CD8-positive, alpha-beta memory T cell (primary cell): ENCODE results near the gene CELSR2. TPM values are rescaled to one million over a fixed set of nuclear protein-coding genes. Genes with fewer than 3 reads are reported as not detected.

Experiments used
- CTCF ChIA-PET: fragments of 350-600 bp; sonication (Branson Sonifier 250); formaldehyde crosslinking; loops from one replicate; lab custom pipeline; 2021; ENCODE audit warnings: antibody characterized with exemption; lab: Charles Lee
- POLR2A ChIA-PET: fragments of 350-600 bp; sonication (Branson Sonifier 250); formaldehyde crosslinking; loops from one replicate; lab custom pipeline; 2021; ENCODE audit warnings: antibody characterized with exemption; lab: Charles Lee
- DNase-seq, 5 donors: peaks; one replicate each; pipeline versions ENCODE4 v3.0.0 to v3.0.0-alpha.2; 2020 to 2022; ENCODE audit warnings: mixed read lengths in 1 of 5
- H3K27ac ChIP-seq: one replicate; pipeline ENCODE4 v1.7.0; 2013; ENCODE audit warnings: low read depth, mild to moderate bottlenecking, low read length, moderate library complexity
- H3K27me3 ChIP-seq: 2 replicates; pipeline ENCODE4 v1.7.0; 2013; ENCODE audit warnings: low read length, mild to moderate bottlenecking; ENCODE audit not compliant: insufficient read depth, poor library complexity, severe bottlenecking
- H3K36me3 ChIP-seq: 2 replicates; pipeline ENCODE4 v1.7.0; 2013; ENCODE audit warnings: mild to moderate bottlenecking, low read length, moderate library complexity; ENCODE audit not compliant: insufficient read depth
- H3K4me1 ChIP-seq: 2 replicates; pipeline ENCODE4 v1.7.0; 2013; ENCODE audit warnings: mild to moderate bottlenecking, low read length, moderate library complexity; ENCODE audit not compliant: insufficient read depth
- H3K4me3 ChIP-seq: 2 replicates; pipeline ENCODE4 v1.7.0; 2013; ENCODE audit warnings: mild to moderate bottlenecking, low read length
- H3K9me3 ChIP-seq: 2 replicates; pipeline ENCODE4 v1.7.0; 2013; ENCODE audit warnings: mild to moderate bottlenecking, low read length
- H3K27ac Mint-ChIP-seq, 8 donors: one replicate each; pipeline ENCODE4 v1.8.0; 2020 to 2021; ENCODE audit warnings: mixed read lengths in 8 of 8, mild to moderate bottlenecking in 6 of 8, inconsistent platforms in 3 of 8, moderate library complexity in 3 of 8
- H3K27me3 Mint-ChIP-seq, 2 donors: one replicate each; pipeline ENCODE4 v1.8.0; 2020 to 2021; ENCODE audit warnings: mixed read lengths in 2 of 2, mild to moderate bottlenecking in 1 of 2, moderate library complexity in 1 of 2
- H3K36me3 Mint-ChIP-seq, 3 donors: one replicate each; pipeline ENCODE4 v1.8.0; 2020 to 2021; ENCODE audit warnings: mixed read lengths in 3 of 3, inconsistent platforms in 1 of 3, mild to moderate bottlenecking in 1 of 3
- H3K4me1 Mint-ChIP-seq, 3 donors: one replicate each; pipeline ENCODE4 v1.8.0; 2020 to 2021; ENCODE audit warnings: mixed read lengths in 3 of 3, inconsistent platforms in 1 of 3, mild to moderate bottlenecking in 1 of 3
- H3K4me3 Mint-ChIP-seq, 7 donors: one replicate each; pipeline ENCODE4 v1.8.0; 2020 to 2021; ENCODE audit warnings: mixed read lengths in 7 of 7, mild to moderate bottlenecking in 6 of 7, moderate library complexity in 4 of 7, inconsistent platforms in 2 of 7
- H3K9me3 Mint-ChIP-seq, 5 donors: one replicate each; pipeline ENCODE4 v1.8.0; 2020 to 2022; ENCODE audit warnings: mixed read lengths in 5 of 5, mild to moderate bottlenecking in 3 of 5, moderate library complexity in 2 of 5, inconsistent platforms in 1 of 5
- polyA plus RNA-seq: library from polyadenylated mRNA; unstranded; fragments of 300-500 nt; fragmentation: Illumina TruSeq; gene quantifications from one replicate; pipeline ENCODE4 v1.2.3, GENCODE V29; 2021
- total RNA-seq, 2 experiments: library from RNA; stranded (reverse); gene quantifications; one replicate each; pipeline ENCODE4 v1.2.3, GENCODE V29; 2021

The CELSR2 gene
- total and polyA plus RNA-seq, 3 experiments from 2014 or later: 0.77 to 2.8 (median 2.7) TPM

GRCh38 chr1:109250454-109251276 is 1.3 kb downstream of the CELSR2 start:
- no peak for DNase-seq
- no peaks in the 10 kb centered on the region for H3K36me3 ChIP-seq
- H3K27ac Mint-ChIP-seq: peak overlapping the region in 1 of 8 donors; percentile 79
- H3K9me3 Mint-ChIP-seq: no peaks in the 10 kb centered on the region
- H3K4me3 Mint-ChIP-seq: peak overlapping the region; percentile 48 to 86 (median 60)
- H3K4me3 ChIP-seq: peak overlapping the region; percentile 37
- peaks cover 12 to 13% of the 10 kb centered on the region in 2 donors for H3K27me3 Mint-ChIP-seq
- H3K9me3 ChIP-seq: no peaks in the 10 kb centered on the region
- H3K4me1 ChIP-seq: peaks cover 6% of the 10 kb centered on the region
- no peaks in the 10 kb centered on the region for H3K36me3 Mint-ChIP-seq
- ChIA-PET CTCF (interaction anchor here (1.8 to 5.4 kb wide), 3 partner anchors 11 to 282 kb away, joined by 4 to 14 read pairs (median 6); no protein-coding TSS in a partner anchor), POLR2A (no interaction called here)
- no peak overlapping the region for H3K27ac ChIP-seq
- peaks cover 5 to 34% (median 9%) of the 10 kb centered on the region in 3 donors for H3K4me1 Mint-ChIP-seq
- H3K27me3 ChIP-seq: no peaks in the 10 kb centered on the region

DNA sequence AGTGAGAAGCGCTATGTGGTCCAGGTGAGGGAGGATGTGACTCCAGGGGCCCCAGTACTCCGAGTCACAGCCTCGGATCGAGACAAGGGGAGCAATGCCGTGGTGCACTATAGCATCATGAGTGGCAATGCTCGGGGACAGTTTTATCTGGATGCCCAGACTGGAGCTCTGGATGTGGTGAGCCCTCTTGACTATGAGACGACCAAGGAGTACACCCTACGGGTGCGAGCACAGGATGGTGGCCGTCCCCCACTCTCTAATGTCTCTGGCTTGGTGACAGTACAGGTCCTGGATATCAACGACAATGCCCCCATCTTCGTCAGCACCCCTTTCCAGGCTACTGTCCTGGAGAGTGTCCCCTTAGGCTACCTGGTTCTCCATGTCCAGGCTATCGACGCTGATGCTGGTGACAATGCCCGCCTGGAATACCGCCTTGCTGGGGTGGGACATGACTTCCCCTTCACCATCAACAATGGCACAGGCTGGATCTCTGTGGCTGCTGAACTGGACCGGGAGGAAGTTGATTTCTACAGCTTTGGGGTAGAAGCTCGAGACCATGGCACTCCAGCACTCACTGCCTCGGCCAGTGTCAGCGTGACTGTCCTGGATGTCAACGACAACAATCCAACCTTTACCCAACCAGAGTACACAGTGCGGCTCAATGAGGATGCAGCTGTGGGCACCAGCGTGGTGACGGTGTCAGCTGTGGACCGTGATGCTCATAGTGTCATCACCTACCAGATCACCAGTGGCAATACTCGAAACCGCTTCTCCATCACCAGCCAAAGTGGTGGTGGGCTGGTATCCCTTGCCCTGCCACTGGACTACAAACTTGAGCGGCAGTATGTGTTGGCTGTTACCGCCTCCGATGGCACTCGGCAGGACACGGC is 2.2 kb downstream of the CELSR2 start:
- H3K27me3 ChIP-seq: no peaks in the 10 kb centered on the region
- H3K36me3 ChIP-seq: no peaks in the 10 kb centered on the region
- Mint-ChIP-seq H3K9me3 (no peaks in the 10 kb centered on the region), H3K36me3 (no peaks in the 10 kb centered on the region), H3K4me3 (peak overlapping the region in 6 of 7 donors; percentile 19 to 73 (median 60)), H3K27me3 (peaks cover 10 to 12% of the 10 kb centered on the region in 2 donors), H3K27ac (peak overlapping the region in 1 of 8 donors; percentile 26), H3K4me1 (peaks cover 5 to 39% (median 9%) of the 10 kb centered on the region in 3 donors)
- ChIA-PET POLR2A (no interaction called here), CTCF (interaction anchor here (1.8 to 5.4 kb wide), 3 partner anchors 12 to 281 kb away, joined by 4 to 14 read pairs (median 6); no protein-coding TSS in a partner anchor)
- no peaks in the 10 kb centered on the region for H3K9me3 ChIP-seq
- H3K27ac ChIP-seq: no peak overlapping the region
- no peak for DNase-seq
- peaks cover 6% of the 10 kb centered on the region for H3K4me1 ChIP-seq
- H3K4me3 ChIP-seq: no peak overlapping the region

- Histone ChIP-seq H3K4me3 (no peak overlapping the region), H3K36me3 (no peaks in the 10 kb centered on the region), H3K9me3 (no peaks in the 10 kb centered on the region), H3K4me1 (peaks cover 6% of the 10 kb centered on the region), H3K27ac (no peak overlapping the region), H3K27me3 (no peaks in the 10 kb centered on the region)
- ChIA-PET POLR2A (no interaction called here), CTCF (interaction anchor here (0.5 to 5.4 kb wide), 6 partner anchors 10 to 280 kb away, joined by 3 to 14 read pairs (median 4); no protein-coding TSS in a partner anchor)
- peaks cover 5 to 39% (median 9%) of the 10 kb centered on the region in 3 donors for H3K4me1 Mint-ChIP-seq
- DNase-seq: no peak
- peak overlapping the region in 2 of 7 donors; percentile 19 to 50 for H3K4me3 Mint-ChIP-seq
- no peaks in the 10 kb centered on the region for H3K36me3 Mint-ChIP-seq
- H3K9me3 Mint-ChIP-seq: no peaks in the 10 kb centered on the region
- peak overlapping the region in 2 of 8 donors; percentile 26 to 29 for H3K27ac Mint-ChIP-seq
- peaks cover 8% of the 10 kb centered on the region in 2 donors for H3K27me3 Mint-ChIP-seq
These were observed 3.0 kb downstream of the CELSR2 start for GRCh38 chr1:109252167-109252892.

GRCh38 chr1:109252893-109253802 is 3.8 kb downstream of the CELSR2 start:
- POLR2A ChIA-PET: no interaction called here
- no peaks in the 10 kb centered on the region for H3K27me3 ChIP-seq
- Mint-ChIP-seq H3K27me3 (peaks cover 5% of the 10 kb centered on the region in 2 donors), H3K27ac (no peak overlapping the region), H3K4me1 (peaks cover 5 to 39% (median 9%) of the 10 kb centered on the region in 3 donors), H3K36me3 (no peaks in the 10 kb centered on the region), H3K4me3 (peak overlapping the region in 1 of 7 donors; percentile 40), H3K9me3 (no peaks in the 10 kb centered on the region)
- H3K4me1 ChIP-seq: peaks cover 6% of the 10 kb centered on the region
- H3K27ac ChIP-seq: peak overlapping the region; percentile 38
- H3K9me3 ChIP-seq: no peaks in the 10 kb centered on the region
- no peaks in the 10 kb centered on the region for H3K36me3 ChIP-seq
- CTCF ChIA-PET: interaction anchor here (0.5 to 1.8 kb wide), 7 partner anchors 9 to 200 kb away, joined by 3 to 5 read pairs (median 4); no protein-coding TSS in a partner anchor
- DNase-seq: no peak
- no peak overlapping the region for H3K4me3 ChIP-seq

- POLR2A ChIA-PET: no interaction called here
- H3K9me3 ChIP-seq: no peaks in the 10 kb centered on the region
- Mint-ChIP-seq H3K4me3 (no peak overlapping the region), H3K36me3 (no peaks in the 10 kb centered on the region), H3K27me3 (peaks cover 3% of the 10 kb centered on the region in 2 donors), H3K27ac (no peak overlapping the region), H3K4me1 (peaks cover 3 to 38% (median 9%) of the 10 kb centered on the region in 3 donors), H3K9me3 (no peaks in the 10 kb centered on the region)
- no peak for DNase-seq
- CTCF ChIA-PET: interaction anchor here (0.6 to 1.8 kb wide), 8 partner anchors 8 to 279 kb away, joined by 3 to 5 read pairs (median 4); no protein-coding TSS in a partner anchor
- peak overlapping the region; percentile 38 for H3K27ac ChIP-seq
- H3K4me1 ChIP-seq: peaks cover 3% of the 10 kb centered on the region
- H3K36me3 ChIP-seq: no peaks in the 10 kb centered on the region
- H3K4me3 ChIP-seq: no peak overlapping the region
- H3K27me3 ChIP-seq: no peaks in the 10 kb centered on the region
These were observed 4.7 kb downstream of the CELSR2 start for GRCh38 chr1:109253803-109254620.

DNA sequence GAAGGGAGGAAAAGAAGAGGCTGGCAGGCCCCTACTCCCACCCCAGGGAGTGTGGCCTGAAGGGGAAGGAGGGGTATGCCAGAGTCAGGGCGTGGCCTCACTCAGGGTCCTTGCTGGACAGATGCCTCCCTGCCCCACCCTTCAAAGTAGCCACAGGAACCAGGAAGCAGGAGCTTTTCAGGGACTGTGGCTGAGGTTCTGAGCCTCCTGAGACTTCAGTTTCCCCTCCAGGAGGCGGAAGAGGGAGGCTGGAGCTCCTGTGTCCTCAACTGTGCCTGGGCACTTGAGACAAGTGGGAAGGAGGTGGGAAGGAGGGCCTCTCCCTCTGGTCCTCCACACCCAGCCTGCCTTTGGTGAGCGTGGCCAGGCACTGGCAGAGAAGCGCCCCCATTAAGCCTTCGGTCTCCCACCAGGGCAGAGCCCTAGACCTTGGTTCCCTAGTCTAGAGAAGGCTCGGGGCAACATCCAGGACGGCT is 5.3 kb downstream of the CELSR2 start:
- H3K4me3 Mint-ChIP-seq: no peak overlapping the region
- H3K27ac Mint-ChIP-seq: no peak overlapping the region
- Histone ChIP-seq H3K9me3 (no peaks in the 10 kb centered on the region), H3K4me1 (no peaks in the 10 kb centered on the region), H3K27me3 (no peaks in the 10 kb centered on the region), H3K27ac (peak overlapping the region; percentile 38), H3K4me3 (no peak overlapping the region), H3K36me3 (no peaks in the 10 kb centered on the region)
- POLR2A ChIA-PET: no interaction called here
- H3K4me1 Mint-ChIP-seq: peaks cover 0 to 34% (median 6%) of the 10 kb centered on the region in 3 donors
- CTCF ChIA-PET: interaction anchor here (1.0 to 1.6 kb wide), 5 partner anchors 9 to 278 kb away, joined by 3 to 5 read pairs (median 4); no protein-coding TSS in a partner anchor
- peaks cover 0 to 2% (median 0%) of the 10 kb centered on the region in 3 donors for H3K36me3 Mint-ChIP-seq
- H3K27me3 Mint-ChIP-seq: no peaks in the 10 kb centered on the region
- no peaks in the 10 kb centered on the region for H3K9me3 Mint-ChIP-seq
- DNase-seq: no peak
